IgD-negative memory B cell (primary cell): Measurements from ENCODE around the gene RNF223. TPM values are rescaled to one million over a fixed set of nuclear protein-coding genes. Genes with fewer than 3 reads are reported as not detected.

Experiments used
- H3K27ac Mint-ChIP-seq, 3 donors: one replicate each; pipeline ENCODE4 v1.8.0; 2020 to 2022; ENCODE audit warnings: mild to moderate bottlenecking in 3 of 3, mixed read lengths in 3 of 3, moderate library complexity in 1 of 3
- H3K27me3 Mint-ChIP-seq: one replicate; pipeline ENCODE4 v1.8.0; 2021; ENCODE audit warnings: mixed read lengths
- H3K36me3 Mint-ChIP-seq: one replicate; pipeline ENCODE4 v1.8.0; 2020; ENCODE audit warnings: mild to moderate bottlenecking, mixed read lengths
- H3K4me1 Mint-ChIP-seq, 3 donors: one replicate each; pipeline ENCODE4 v1.8.0; 2020 to 2022; ENCODE audit warnings: mixed read lengths in 3 of 3, mild to moderate bottlenecking in 1 of 3
- H3K4me3 Mint-ChIP-seq, 4 donors: one replicate each; pipeline ENCODE4 v1.8.0; 2020 to 2022; ENCODE audit warnings: mild to moderate bottlenecking in 4 of 4, mixed read lengths in 4 of 4, moderate library complexity in 3 of 4
- H3K9me3 Mint-ChIP-seq, 3 donors: one replicate each; pipeline ENCODE4 v1.8.0; 2020 to 2021; ENCODE audit warnings: mixed read lengths in 3 of 3, mild to moderate bottlenecking in 1 of 3
- polyA plus RNA-seq: library from polyadenylated mRNA; unstranded; fragments of 300-500 nt; fragmentation: Illumina TruSeq; gene quantifications from one replicate; pipeline ENCODE4 v1.2.3, GENCODE V29; 2021

RNF223 gene
- polyA plus RNA-seq, 1 donor from 2014 or later: not detected

DNA sequence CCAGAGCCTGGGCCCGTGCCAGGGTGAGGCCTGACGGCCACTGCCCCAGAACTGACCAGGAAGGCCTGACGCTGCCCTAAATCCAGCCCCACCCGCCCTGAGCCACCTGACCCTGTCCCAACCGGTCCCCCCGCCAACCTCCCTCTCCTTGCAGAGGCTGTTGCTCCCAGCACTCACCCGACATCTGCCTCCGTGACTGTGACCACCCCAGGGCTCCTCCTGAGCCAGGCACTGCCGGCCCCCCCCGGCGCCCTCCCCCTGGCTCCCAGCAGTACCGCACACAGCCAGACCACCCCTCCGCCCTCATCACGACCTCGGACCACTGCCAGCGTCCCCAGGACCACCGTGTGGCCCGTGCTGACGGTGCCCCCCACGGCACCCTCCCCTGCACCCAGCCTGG lies 27.9 kb downstream of the RNF223 start:
- no peak overlapping the region for H3K27ac Mint-ChIP-seq
- peaks cover 0 to 2% (median 2%) of the 10 kb centered on the region in 3 donors for H3K4me1 Mint-ChIP-seq
- no peak overlapping the region for H3K4me3 Mint-ChIP-seq
- H3K9me3 Mint-ChIP-seq: no peaks in the 10 kb centered on the region
- H3K36me3 Mint-ChIP-seq: no peaks in the 10 kb centered on the region
- no peaks in the 10 kb centered on the region for H3K27me3 Mint-ChIP-seq

DNA sequence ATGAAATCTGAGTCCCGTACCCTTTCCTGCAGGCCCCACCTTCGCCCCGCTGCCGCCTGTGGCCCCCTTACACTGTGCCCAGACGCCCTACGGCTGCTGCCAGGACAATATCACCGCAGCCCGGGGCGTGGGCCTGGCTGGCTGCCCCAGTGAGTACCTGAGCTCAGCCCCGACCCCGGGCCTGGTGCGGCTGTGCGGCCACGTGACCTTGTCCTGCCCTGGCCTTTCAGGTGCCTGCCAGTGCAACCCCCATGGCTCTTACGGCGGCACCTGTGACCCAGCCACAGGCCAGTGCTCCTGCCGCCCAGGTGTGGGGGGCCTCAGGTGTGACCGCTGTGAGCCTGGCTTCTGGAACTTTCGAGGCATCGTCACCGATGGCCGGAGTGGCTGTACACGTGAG lies 29.0 kb downstream of the RNF223 start:
- Mint-ChIP-seq H3K36me3 (no peaks in the 10 kb centered on the region), H3K27ac (no peak overlapping the region), H3K9me3 (no peaks in the 10 kb centered on the region), H3K4me3 (no peak overlapping the region), H3K4me1 (no peaks in the 10 kb centered on the region), H3K27me3 (no peaks in the 10 kb centered on the region)

DNA sequence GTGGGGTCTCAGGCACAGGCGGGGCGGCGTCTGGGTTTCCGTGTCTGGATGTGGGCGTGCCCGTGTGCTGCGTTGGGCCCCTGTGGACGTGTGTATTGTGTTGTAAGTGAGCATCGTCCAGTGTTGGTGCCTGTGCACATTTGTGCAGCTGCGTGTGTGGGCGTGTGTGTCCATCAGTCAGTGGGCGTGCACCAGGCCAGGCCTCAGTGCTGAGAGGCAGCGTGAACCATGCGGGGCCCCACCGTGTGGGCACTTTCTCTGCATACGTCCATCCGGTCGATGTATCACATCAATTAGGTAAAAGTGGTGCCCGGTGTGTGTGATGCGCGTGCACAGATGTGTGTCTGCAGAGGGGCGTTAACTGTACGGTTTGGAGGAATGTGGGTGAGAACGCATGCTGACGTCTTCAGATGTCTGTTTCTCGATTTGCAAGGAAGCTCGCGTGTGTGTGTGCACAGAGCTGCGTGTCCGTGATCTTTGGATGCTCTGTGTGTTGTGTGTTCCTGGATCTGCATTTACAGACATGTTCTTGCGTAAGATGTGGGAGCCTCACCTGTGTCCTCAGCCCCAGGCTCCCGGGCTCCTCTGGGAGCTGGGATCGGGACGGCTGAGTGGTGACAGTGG lies 29.5 kb downstream of the RNF223 start:
- H3K9me3 Mint-ChIP-seq: no peaks in the 10 kb centered on the region
- no peak overlapping the region for H3K4me3 Mint-ChIP-seq
- no peaks in the 10 kb centered on the region for H3K36me3 Mint-ChIP-seq
- peaks cover 0 to 3% (median under 1%) of the 10 kb centered on the region in 3 donors for H3K4me1 Mint-ChIP-seq
- no peak overlapping the region for H3K27ac Mint-ChIP-seq
- H3K27me3 Mint-ChIP-seq: peaks cover 3% of the 10 kb centered on the region

DNA sequence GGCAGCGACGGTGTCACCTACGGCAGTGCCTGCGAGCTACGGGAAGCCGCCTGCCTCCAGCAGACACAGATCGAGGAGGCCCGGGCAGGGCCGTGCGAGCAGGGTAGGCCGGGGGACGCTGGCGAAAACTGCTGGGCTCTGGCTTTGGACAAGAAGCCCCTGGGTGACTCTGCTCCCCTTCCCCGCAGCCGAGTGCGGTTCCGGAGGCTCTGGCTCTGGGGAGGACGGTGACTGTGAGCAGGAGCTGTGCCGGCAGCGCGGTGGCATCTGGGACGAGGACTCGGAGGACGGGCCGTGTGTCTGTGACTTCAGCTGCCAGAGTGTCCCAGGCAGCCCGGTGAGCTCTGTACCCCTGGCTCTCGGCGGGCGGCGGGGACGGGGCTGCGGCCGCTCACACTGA lies 30.2 kb downstream of the RNF223 start:
- H3K36me3 Mint-ChIP-seq: no peaks in the 10 kb centered on the region
- peaks cover under 1 to 8% (median 6%) of the 10 kb centered on the region in 3 donors for H3K4me1 Mint-ChIP-seq
- H3K27ac Mint-ChIP-seq: no peak overlapping the region
- no peak overlapping the region for H3K4me3 Mint-ChIP-seq
- H3K27me3 Mint-ChIP-seq: peaks cover 3% of the 10 kb centered on the region
- no peaks in the 10 kb centered on the region for H3K9me3 Mint-ChIP-seq

DNA sequence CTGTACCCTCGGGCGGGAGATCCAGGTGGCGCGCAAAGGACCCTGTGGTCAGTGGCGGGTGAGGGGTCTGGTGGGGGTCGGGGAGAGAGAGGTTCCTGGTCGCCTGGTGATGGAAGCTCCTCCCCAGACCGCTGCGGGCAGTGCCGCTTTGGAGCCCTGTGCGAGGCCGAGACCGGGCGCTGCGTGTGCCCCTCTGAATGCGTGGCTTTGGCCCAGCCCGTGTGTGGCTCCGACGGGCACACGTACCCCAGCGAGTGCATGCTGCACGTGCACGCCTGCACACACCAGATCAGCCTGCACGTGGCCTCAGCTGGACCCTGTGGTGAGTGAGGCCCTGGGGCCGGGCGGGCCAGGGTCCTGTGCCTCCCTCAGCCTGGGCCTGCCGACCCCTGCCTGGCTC lies 30.7 kb downstream of the RNF223 start:
- Mint-ChIP-seq H3K9me3 (no peaks in the 10 kb centered on the region), H3K4me3 (peak overlapping the region in 1 of 4 donors; percentile 40), H3K36me3 (no peaks in the 10 kb centered on the region), H3K4me1 (peaks cover 6 to 12% (median 11%) of the 10 kb centered on the region in 3 donors), H3K27me3 (peaks cover 3% of the 10 kb centered on the region), H3K27ac (no peak overlapping the region)

DNA sequence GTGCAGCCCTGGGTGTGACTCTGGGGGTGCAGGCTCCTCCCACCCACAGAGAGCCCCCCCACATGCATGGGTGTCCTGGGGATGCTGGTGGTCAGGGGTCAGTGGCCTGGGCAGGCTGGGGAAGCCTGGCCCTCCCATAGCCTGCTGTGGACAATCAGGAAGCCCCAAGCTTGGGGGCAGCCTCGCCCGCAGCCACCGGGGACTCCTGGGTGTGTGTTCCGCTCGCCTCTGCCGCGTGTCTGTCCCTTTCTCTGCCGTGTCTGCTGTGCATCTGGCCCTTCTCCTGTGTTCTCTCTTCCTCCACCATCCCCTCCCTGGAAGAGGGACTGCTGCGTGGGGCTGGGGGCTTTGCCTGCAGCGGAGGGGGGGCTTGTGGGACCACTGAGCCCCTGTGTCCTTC lies 31.3 kb downstream of the RNF223 start:
- Mint-ChIP-seq H3K27ac (peak overlapping the region in 1 of 3 donors; percentile 63), H3K9me3 (no peaks in the 10 kb centered on the region), H3K4me1 (peaks cover 6 to 12% (median 12%) of the 10 kb centered on the region in 3 donors), H3K4me3 (peak overlapping the region in 1 of 4 donors; percentile 40), H3K36me3 (no peaks in the 10 kb centered on the region), H3K27me3 (peaks cover 3% of the 10 kb centered on the region)

DNA sequence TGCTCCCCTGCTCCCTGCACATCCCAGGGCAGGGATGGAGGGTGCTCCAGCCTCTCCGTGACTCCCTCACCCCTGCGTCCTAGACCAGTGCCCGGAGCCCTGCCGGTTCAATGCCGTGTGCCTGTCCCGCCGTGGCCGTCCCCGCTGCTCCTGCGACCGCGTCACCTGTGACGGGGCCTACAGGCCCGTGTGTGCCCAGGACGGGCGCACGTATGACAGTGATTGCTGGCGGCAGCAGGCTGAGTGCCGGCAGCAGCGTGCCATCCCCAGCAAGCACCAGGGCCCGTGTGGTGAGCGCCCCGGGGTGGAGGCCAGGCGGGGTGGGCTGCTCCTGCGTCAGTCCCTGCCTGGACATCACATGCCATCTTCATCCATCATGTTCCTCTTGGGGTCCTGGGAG lies 32.2 kb downstream of the RNF223 start:
- Mint-ChIP-seq H3K27ac (no peak overlapping the region), H3K4me1 (peaks cover 6 to 16% (median 12%) of the 10 kb centered on the region in 3 donors), H3K36me3 (no peaks in the 10 kb centered on the region), H3K9me3 (no peaks in the 10 kb centered on the region), H3K4me3 (peak overlapping the region in 2 of 4 donors; percentile 12 to 27), H3K27me3 (peaks cover 3% of the 10 kb centered on the region)

DNA sequence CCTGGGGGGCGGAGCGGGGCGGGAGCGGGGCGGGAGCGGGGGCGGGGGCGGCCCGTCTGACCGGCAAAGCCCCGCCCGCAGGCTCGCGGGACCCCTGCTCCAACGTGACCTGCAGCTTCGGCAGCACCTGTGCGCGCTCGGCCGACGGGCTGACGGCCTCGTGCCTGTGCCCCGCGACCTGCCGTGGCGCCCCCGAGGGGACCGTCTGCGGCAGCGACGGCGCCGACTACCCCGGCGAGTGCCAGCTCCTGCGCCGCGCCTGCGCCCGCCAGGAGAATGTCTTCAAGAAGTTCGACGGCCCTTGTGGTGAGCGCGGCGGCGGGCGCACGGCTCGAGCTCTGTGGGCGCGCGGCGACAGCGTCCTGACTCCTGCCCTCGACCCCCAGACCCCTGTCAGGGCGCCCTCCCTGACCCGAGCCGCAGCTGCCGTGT lies 33.0 kb downstream of the RNF223 start:
- H3K27me3 Mint-ChIP-seq: peaks cover 6% of the 10 kb centered on the region
- H3K4me3 Mint-ChIP-seq: no peak overlapping the region
- H3K27ac Mint-ChIP-seq: no peak overlapping the region
- H3K4me1 Mint-ChIP-seq: peaks cover 6 to 16% (median 12%) of the 10 kb centered on the region in 3 donors
- no peaks in the 10 kb centered on the region for H3K36me3 Mint-ChIP-seq
- no peaks in the 10 kb centered on the region for H3K9me3 Mint-ChIP-seq

DNA sequence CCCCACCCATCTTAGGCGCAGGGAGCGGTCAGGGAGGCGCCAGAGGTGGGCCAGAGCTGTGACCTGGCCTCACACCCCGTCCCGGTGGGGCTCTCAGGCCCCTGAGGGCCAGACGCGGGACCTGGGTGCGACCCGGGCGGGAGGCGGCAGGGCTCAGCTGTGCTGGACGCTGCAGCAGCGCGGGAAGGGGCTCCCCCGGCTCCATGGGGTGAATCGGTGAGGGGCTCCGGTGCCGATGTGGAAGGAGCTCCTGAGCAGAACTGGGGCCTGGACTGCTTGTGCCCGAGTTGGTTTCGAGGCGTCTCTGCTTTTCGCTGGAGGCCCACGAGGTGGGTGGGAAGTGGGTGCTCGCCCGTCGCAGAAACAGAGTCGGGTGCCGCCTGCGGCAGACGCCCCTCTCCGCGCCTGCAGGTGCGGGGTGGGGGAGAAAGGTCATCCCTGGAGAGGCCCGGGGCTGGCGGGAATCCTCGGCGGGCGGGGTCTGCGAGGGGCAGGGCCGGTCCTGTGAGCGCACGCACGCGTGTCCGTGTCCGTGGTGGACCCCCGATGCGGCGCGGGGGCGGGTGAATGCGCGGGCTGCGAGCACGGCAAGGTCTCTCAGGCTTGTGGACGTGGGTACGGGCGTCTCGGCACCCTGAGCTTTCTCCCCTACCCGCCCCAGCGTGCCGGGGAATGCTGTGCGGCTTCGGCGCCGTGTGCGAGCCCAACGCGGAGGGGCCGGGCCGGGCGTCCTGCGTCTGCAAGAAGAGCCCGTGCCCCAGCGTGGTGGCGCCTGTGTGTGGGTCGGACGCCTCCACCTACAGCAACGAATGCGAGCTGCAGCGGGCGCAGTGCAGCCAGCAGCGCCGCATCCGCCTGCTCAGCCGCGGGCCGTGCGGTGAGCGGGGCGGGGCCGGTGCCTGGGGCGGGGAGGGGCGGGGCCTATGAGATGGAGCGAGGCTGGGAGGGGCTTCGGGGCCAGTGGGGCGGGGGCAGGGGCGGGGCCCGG lies 33.8 kb downstream of the RNF223 start:
- Mint-ChIP-seq H3K27ac (peak overlapping the region in 1 of 3 donors; percentile 39), H3K9me3 (no peaks in the 10 kb centered on the region), H3K27me3 (peaks cover 7% of the 10 kb centered on the region), H3K4me3 (peak overlapping the region in 3 of 4 donors; percentile 32 to 76 (median 58)), H3K4me1 (peaks cover 6 to 16% (median 15%) of the 10 kb centered on the region in 3 donors), H3K36me3 (no peaks in the 10 kb centered on the region)

DNA sequence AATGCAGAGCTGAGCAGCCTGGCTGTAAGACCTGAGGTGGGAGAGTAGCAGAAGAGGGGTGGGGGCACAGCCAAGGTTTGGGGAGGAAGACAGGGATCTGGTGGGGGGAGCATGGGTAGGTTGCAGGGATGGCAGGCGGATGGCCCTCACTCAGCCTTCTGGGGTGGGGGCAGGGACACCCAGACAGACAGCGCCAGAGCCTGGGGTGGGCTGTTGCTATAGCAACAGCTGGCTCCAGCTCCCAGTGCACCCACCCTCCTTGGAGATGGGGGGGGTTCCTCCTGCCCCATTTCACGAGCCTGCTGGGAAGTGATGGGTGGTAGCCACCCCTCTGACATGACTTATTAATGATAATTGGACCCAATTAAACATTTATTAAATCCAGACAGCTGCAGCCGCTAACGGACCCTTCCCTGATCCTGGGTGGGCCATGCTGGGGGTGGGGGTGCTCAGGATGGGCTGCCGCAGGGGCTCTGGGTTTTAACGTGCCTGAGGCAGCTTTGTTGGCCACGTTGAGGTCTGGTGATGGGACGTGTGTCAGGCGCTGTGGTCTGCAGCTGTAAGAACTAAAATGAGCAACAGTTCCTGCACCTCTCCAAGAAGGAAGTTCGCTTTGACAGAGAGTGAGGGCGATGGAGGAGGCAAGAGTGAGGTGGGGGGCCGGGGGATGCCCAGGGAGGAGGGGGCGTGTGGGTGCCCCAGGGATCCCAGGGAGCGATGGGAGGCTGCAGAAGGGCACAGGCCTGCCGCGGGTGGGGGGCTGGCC lies 34.8 kb downstream of the RNF223 start:
- H3K36me3 Mint-ChIP-seq: no peaks in the 10 kb centered on the region
- peak overlapping the region in 1 of 3 donors; percentile 76 for H3K27ac Mint-ChIP-seq
- peak overlapping the region; percentile 12 to 92 (median 66) for H3K4me3 Mint-ChIP-seq
- peaks cover 9% of the 10 kb centered on the region for H3K27me3 Mint-ChIP-seq
- H3K9me3 Mint-ChIP-seq: no peaks in the 10 kb centered on the region
- H3K4me1 Mint-ChIP-seq: peaks cover 6 to 16% (median 15%) of the 10 kb centered on the region in 3 donors

DNA sequence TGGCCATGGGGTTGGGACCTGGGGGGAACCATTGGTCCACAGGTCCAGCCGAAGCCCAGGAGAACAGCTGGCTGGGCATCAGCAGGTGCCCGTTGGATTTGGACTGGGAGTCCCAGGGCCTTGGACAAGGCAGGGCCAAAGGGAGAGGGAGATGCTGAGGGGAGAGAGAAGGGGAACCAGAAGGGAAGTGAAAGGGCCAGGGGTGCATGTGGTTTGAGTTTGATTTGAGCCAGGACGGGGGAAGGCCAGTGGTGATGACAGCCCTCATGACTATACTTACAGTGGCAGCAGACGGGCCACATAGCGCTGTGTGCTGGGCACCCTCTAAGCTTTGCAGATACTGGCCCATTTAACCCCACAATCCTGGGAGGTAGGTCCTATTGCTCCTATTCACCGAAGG lies 35.4 kb downstream of the RNF223 start:
- Mint-ChIP-seq H3K9me3 (no peaks in the 10 kb centered on the region), H3K36me3 (no peaks in the 10 kb centered on the region), H3K27ac (peak overlapping the region in 1 of 3 donors; percentile 76), H3K4me1 (peaks cover 6 to 16% (median 15%) of the 10 kb centered on the region in 3 donors), H3K4me3 (peak overlapping the region; percentile 12 to 78 (median 56)), H3K27me3 (peaks cover 9% of the 10 kb centered on the region)

DNA sequence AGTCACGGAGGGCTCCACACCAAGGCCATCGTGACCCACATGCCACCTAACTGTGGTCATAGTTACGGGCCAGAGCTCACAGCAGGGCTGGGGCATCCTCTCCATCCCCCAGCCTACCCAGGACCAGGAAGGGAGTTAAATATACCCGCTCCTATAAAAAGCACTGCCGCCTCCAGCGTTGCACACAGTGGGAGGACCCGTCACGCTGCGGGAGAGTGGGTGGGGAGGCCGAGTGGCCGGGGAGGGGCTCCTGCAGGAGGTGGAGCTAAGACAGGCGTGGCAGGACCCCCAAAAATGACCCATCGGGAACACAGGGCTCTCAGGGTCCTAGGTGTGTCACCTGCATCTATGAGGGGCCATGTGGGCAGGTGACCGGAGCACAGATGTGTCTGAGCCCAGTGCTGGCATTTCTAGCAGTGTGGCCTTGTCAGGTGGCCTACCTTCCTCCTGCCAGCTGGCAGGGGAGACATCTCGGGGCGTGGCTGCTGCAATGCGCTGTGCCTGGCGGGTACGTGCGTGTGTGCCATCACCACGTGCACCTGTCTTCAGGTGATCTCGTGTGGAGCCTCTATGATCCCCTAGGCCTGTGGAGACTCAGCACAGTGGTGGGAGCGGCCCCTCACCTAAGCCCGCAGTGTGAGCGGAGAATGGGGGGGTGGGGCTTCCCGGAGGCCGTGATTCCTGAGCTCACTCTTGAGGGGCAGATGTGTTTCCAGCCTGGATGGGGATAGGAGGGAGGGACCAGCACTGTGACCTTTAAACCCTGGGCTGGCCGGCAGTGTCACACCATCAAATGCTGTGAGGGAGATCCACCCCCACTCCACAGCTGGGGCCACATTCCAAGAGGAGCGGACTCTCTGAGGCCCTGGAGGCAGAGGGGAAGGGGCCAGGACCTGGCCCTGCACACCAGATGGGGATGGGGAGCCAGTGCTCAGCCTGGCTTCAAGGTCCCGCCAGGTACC lies 36.5 kb downstream of the RNF223 start:
- peaks cover 6 to 16% (median 16%) of the 10 kb centered on the region in 3 donors for H3K4me1 Mint-ChIP-seq
- H3K4me3 Mint-ChIP-seq: peak overlapping the region in 2 of 4 donors; percentile 48 to 55
- no peaks in the 10 kb centered on the region for H3K36me3 Mint-ChIP-seq
- H3K27me3 Mint-ChIP-seq: peaks cover 9% of the 10 kb centered on the region
- H3K27ac Mint-ChIP-seq: peak overlapping the region in 2 of 3 donors; percentile 5 to 78
- no peaks in the 10 kb centered on the region for H3K9me3 Mint-ChIP-seq

DNA sequence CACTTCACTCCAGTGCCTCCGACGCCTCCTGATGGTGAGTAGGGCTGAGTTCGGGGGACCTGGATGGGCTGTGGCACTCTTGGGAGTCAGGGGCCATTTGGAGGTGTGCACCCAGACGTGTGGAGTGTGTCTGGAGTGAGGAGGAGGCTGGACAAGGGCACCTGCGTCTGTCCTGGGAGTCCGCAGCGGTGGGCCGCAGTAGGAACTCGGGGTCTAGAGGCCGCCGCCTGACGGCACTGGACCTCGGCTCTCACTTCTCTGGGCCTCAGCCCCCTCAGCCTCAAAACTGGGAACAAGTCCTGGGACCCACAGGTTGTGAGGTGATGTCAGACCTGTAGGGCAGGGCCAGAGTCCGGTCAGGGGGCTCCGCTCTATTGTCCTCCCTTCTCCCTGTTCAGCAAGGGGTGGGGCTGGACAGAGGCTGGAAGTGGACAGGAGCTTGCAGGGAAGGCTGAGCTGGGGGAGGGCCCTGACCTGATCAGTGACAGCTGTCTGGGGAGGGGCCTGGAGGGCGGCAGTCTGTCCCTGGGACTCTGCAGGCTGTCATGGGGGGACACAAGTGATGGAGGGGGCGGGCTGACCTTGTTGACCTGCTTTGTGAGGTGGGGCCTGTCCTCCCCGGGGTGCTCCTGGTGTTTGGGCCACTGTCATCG lies 38.7 kb downstream of the RNF223 start:
- H3K4me3 Mint-ChIP-seq: peak overlapping the region in 2 of 4 donors; percentile 43 to 49
- no peaks in the 10 kb centered on the region for H3K36me3 Mint-ChIP-seq
- H3K9me3 Mint-ChIP-seq: no peaks in the 10 kb centered on the region
- no peak overlapping the region for H3K27ac Mint-ChIP-seq
- peaks cover 9% of the 10 kb centered on the region for H3K27me3 Mint-ChIP-seq
- H3K4me1 Mint-ChIP-seq: peaks cover 6 to 22% (median 21%) of the 10 kb centered on the region in 3 donors
